WTC11 (cell line): ENCODE measurements around the gene ASB8. TPM values are rescaled to one million over a fixed set of nuclear protein-coding genes. Genes with fewer than 3 reads are reported as not detected.

ENCODE experiments used
- ATAC-seq: fragments of 200-7000 bp; cut with Tn5 transposase; 2 replicates; pipeline ENCODE4 v1.10.0; 2021; ENCODE audit warnings: mild to moderate bottlenecking, moderate library complexity
- CTCF ChIA-PET: fragments of 300-600 bp; sonication (Branson Sonifier 250); formaldehyde crosslinking; loops from one replicate; lab custom pipeline; 2021; ENCODE audit warnings: antibody characterized with exemption; lab: Charles Lee
- POLR2A ChIA-PET: fragments of 350-600 bp; sonication (Branson Sonifier 250); formaldehyde crosslinking; loops from one replicate; lab custom pipeline; 2021; ENCODE audit warnings: antibody characterized with exemption; lab: Charles Lee
- DNase-seq: peaks from one replicate; pipeline ENCODE4 v3.0.0; 2021; ENCODE audit warnings: low spot score
- H3K27ac Mint-ChIP-seq: 2 replicates; pipeline ENCODE4 v1.8.0; 2021; ENCODE audit warnings: mixed read lengths
- H3K27me3 Mint-ChIP-seq: 2 replicates; pipeline ENCODE4 v1.8.0; 2021; ENCODE audit warnings: low read depth, mild to moderate bottlenecking, moderate library complexity, mixed read lengths
- H3K36me3 Mint-ChIP-seq: 2 replicates; pipeline ENCODE4 v1.8.0; 2021; ENCODE audit warnings: mixed read lengths
- H3K4me1 Mint-ChIP-seq: 2 replicates; pipeline ENCODE4 v1.8.0; 2022; ENCODE audit warnings: mixed read lengths
- H3K4me3 Mint-ChIP-seq: 2 replicates; pipeline ENCODE4 v1.8.0; 2021; ENCODE audit warnings: mild to moderate bottlenecking, moderate library complexity, mixed read lengths
- H3K9me3 Mint-ChIP-seq: 2 replicates; pipeline ENCODE4 v1.8.0; 2021; ENCODE audit warnings: mixed read lengths
- AFF4 ChIP-seq: sonication (generic); formaldehyde crosslinking; IDR thresholded peaks from 2 replicates; pipeline ENCODE4 v1.8.1; 2023; ENCODE audit warnings: mild to moderate bottlenecking, missing genetic modification reagents, borderline replicate concordance
- ERG ChIP-seq: fragments of 250-450 bp; sonication (Bioruptor Pico); IDR thresholded peaks from 2 replicates; pipeline ENCODE4 v1.8.0; 2021; ENCODE audit warnings: mild to moderate bottlenecking
- ESRRA ChIP-seq: sonication (generic); formaldehyde crosslinking; IDR thresholded peaks from 2 replicates; pipeline ENCODE4 v1.8.1; 2022; ENCODE audit warnings: mild to moderate bottlenecking, missing genetic modification reagents, borderline replicate concordance
- FOXJ3 ChIP-seq: sonication (generic); formaldehyde crosslinking; IDR thresholded peaks from 2 replicates; pipeline ENCODE4 v1.9.0; 2021; ENCODE audit warnings: missing genetic modification reagents, mild to moderate bottlenecking, borderline replicate concordance
- OVOL2 ChIP-seq: fragments of 250-450 bp; sonication (Bioruptor Pico); IDR thresholded peaks from 2 replicates; pipeline ENCODE4 v1.9.0; 2021; ENCODE audit warnings: mild to moderate bottlenecking, borderline replicate concordance
- RELA ChIP-seq: sonication (generic); formaldehyde crosslinking; IDR thresholded peaks from 2 replicates; pipeline ENCODE4 v1.8.1; 2022; ENCODE audit warnings: missing genetic modification reagents, mild to moderate bottlenecking, borderline replicate concordance
- SOX15 ChIP-seq: fragments of 250-450 bp; sonication (Bioruptor Pico); IDR thresholded peaks from 2 replicates; pipeline ENCODE4 v1.9.0; 2021; ENCODE audit warnings: mild to moderate bottlenecking
- TP53 ChIP-seq: sonication (generic); formaldehyde crosslinking; IDR thresholded peaks from 2 replicates; pipeline ENCODE4 v1.8.1; 2023; ENCODE audit warnings: mild to moderate bottlenecking, missing genetic modification reagents
- ZNF416 ChIP-seq: fragments of 250-450 bp; sonication (Bioruptor Pico); IDR thresholded peaks from 2 replicates; pipeline ENCODE4 v1.9.0; 2021; ENCODE audit warnings: mild to moderate bottlenecking, inconsistent platforms
- total RNA-seq: library from RNA; stranded (reverse); gene quantifications from 3 replicates; pipeline ENCODE4 v1.2.3, GENCODE V29; 2021
- TF ChIP-seq, protein P1 (sequence below): sonication (generic); formaldehyde crosslinking; IDR thresholded peaks from 2 replicates; pipeline ENCODE4 v1.8.0; 2023; ENCODE audit warnings: missing genetic modification reagents, mild to moderate bottlenecking, borderline replicate concordance
- TF ChIP-seq, protein P2 (sequence below): sonication (generic); formaldehyde crosslinking; IDR thresholded peaks from 2 replicates; pipeline ENCODE4 v1.8.1; 2023; ENCODE audit warnings: mild to moderate bottlenecking, missing genetic modification reagents, moderate library complexity

ASB8 gene
- total RNA-seq, 1 experiment from 2014 or later: 7.4 TPM

DNA sequence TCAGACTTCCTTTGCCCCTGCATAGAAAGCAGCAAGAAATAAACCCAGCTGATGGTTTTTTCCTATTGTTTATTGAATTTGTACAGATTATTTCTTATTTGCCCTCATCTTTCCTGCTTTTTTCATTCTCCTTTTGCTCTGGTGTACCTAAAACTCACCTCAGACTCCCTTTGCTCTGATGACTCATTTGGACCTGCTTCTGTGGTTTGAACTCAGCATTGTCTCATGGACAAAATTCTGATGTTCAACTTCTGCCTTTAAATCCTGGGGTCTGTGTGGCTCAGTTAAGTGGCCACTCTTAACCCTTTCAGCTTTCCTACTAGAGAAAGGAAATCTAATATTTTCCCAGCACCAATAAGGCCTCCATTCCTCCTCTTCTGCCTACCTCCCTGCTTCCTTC lies 47.9 kb downstream of the ASB8 start (continued):
- TF ChIP-seq AFF4 (CRISPR knock-in tag): no peak
- TF ChIP-seq, all 79 proteins: peak for 0

GRCh38 chr12:48106681-48107613 lies 50.4 kb downstream of the ASB8 start:
- POLR2A ChIA-PET: interaction anchor here (3.2 kb wide), 1 partner anchor 12 kb away, joined by 16 read pairs; the partner anchor contains the start of gene PFKM
- peak overlapping the region; percentile 98 for H3K27ac Mint-ChIP-seq
- peaks cover 25% of the 10 kb centered on the region for H3K27me3 Mint-ChIP-seq
- CTCF ChIA-PET: interaction anchor here (1.2 to 3.1 kb wide), 2 partner anchors 12 to 50 kb away, joined by 5 to 15 read pairs; partner anchors contain the start of genes ASB8 and PFKM
- DNase-seq: no peak
- peaks cover 16% of the 10 kb centered on the region for H3K4me1 Mint-ChIP-seq
- peak overlapping the region; percentile 93 for H3K4me3 Mint-ChIP-seq
- TF ChIP-seq, protein P1, sequence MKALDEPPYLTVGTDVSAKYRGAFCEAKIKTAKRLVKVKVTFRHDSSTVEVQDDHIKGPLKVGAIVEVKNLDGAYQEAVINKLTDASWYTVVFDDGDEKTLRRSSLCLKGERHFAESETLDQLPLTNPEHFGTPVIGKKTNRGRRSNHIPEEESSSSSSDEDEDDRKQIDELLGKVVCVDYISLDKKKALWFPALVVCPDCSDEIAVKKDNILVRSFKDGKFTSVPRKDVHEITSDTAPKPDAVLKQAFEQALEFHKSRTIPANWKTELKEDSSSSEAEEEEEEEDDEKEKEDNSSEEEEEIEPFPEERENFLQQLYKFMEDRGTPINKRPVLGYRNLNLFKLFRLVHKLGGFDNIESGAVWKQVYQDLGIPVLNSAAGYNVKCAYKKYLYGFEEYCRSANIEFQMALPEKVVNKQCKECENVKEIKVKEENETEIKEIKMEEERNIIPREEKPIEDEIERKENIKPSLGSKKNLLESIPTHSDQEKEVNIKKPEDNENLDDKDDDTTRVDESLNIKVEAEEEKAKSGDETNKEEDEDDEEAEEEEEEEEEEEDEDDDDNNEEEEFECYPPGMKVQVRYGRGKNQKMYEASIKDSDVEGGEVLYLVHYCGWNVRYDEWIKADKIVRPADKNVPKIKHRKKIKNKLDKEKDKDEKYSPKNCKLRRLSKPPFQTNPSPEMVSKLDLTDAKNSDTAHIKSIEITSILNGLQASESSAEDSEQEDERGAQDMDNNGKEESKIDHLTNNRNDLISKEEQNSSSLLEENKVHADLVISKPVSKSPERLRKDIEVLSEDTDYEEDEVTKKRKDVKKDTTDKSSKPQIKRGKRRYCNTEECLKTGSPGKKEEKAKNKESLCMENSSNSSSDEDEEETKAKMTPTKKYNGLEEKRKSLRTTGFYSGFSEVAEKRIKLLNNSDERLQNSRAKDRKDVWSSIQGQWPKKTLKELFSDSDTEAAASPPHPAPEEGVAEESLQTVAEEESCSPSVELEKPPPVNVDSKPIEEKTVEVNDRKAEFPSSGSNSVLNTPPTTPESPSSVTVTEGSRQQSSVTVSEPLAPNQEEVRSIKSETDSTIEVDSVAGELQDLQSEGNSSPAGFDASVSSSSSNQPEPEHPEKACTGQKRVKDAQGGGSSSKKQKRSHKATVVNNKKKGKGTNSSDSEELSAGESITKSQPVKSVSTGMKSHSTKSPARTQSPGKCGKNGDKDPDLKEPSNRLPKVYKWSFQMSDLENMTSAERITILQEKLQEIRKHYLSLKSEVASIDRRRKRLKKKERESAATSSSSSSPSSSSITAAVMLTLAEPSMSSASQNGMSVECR (CRISPR knock-in tag): no peak
- TF ChIP-seq ERG (CRISPR knock-in tag): no peak
- TF ChIP-seq, protein P2, sequence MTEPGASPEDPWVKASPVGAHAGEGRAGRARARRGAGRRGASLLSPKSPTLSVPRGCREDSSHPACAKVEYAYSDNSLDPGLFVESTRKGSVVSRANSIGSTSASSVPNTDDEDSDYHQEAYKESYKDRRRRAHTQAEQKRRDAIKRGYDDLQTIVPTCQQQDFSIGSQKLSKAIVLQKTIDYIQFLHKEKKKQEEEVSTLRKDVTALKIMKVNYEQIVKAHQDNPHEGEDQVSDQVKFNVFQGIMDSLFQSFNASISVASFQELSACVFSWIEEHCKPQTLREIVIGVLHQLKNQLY: no peak
- TF ChIP-seq ESRRA: no peak
- TF ChIP-seq SOX15 (CRISPR knock-in tag): no peak
- TF ChIP-seq OVOL2 (CRISPR knock-in tag): no peak
- TF ChIP-seq RELA (CRISPR knock-in tag): no peak
- TF ChIP-seq ZNF416 (CRISPR knock-in tag): no peak
- no peak for TF ChIP-seq TP53
- no peak for TF ChIP-seq FOXJ3
- no peak for ATAC-seq
- no peaks in the 10 kb centered on the region for H3K9me3 Mint-ChIP-seq
- no peaks in the 10 kb centered on the region for H3K36me3 Mint-ChIP-seq
